ENCODE results near the gene SPATS2.

Gene SPATS2

GRCh38 chr12:49556391-49557186 lies 189.3 kb downstream of the SPATS2 start:
- no peak for DNase-seq (ENCODE audit: low read depth)

- no peak for DNase-seq (ENCODE audit: low read depth)
Measured at GRCh38 chr12:49557187-49557916, 190.1 kb downstream of the SPATS2 start.

- DNase-seq (ENCODE audit: low read depth) = no peak
Measured at GRCh38 chr12:49557917-49558215, 190.6 kb downstream of the SPATS2 start.

- no peak for DNase-seq (ENCODE audit: low read depth)
Measured at GRCh38 chr12:49558526-49558925, 191.3 kb downstream of the SPATS2 start.

GRCh38 chr12:49559011-49559675 lies 191.9 kb downstream of the SPATS2 start:
- no peak for DNase-seq (ENCODE audit: low read depth)

- no peak for DNase-seq (ENCODE audit: low read depth)
Measured at GRCh38 chr12:49560695-49561094, 193.4 kb downstream of the SPATS2 start.

GRCh38 chr12:49562233-49562632 lies 195.0 kb downstream of the SPATS2 start:
- no peak for DNase-seq (ENCODE audit: low read depth)

- DNase-seq (ENCODE audit: low read depth) = no peak
Measured at GRCh38 chr12:49562831-49563230, 195.6 kb downstream of the SPATS2 start.

- no peak for DNase-seq (ENCODE audit: low read depth)
Measured at GRCh38 chr12:49563951-49564685, 196.9 kb downstream of the SPATS2 start.

- DNase-seq (ENCODE audit: low read depth) = no peak
Measured at GRCh38 chr12:49564686-49565405, 197.6 kb downstream of the SPATS2 start.

- no peak for DNase-seq (ENCODE audit: low read depth)
Measured at GRCh38 chr12:49565406-49566265, 198.4 kb downstream of the SPATS2 start.

- DNase-seq (ENCODE audit: low read depth) = no peak
Measured at GRCh38 chr12:49566361-49566760, 199.1 kb downstream of the SPATS2 start.

GRCh38 chr12:49567302-49567610 lies 200.0 kb downstream of the SPATS2 start:
- no peak for DNase-seq (ENCODE audit: low read depth)

GRCh38 chr12:49567611-49568441 lies 200.6 kb downstream of the SPATS2 start, which contains the start of gene MCRS1:
Gene MCRS1 (minus strand): TSS chr12:49568142. CDS start chr12:49566731, 1,411 bp downstream.
- DNase-seq (ENCODE audit: low read depth) = peak; percentile 80

- DNase-seq (ENCODE audit: low read depth) = no peak
Measured at GRCh38 chr12:49568442-49569162, 201.3 kb downstream of the SPATS2 start.

Measured in stimulated activated CD8-positive, alpha-beta memory T cell treated with anti-CD3 and anti-CD28 coated beads, Interleukin-12 subunit alpha, Interleukin-12 subunit beta, amount 100 ng/mL, for 4 hours (primary cell).